Measurements from ENCODE around the gene SLCO4A1.
"Not testable (repeated sequence)": the region's sequence is repeated elsewhere in the genome, so short reads cannot be mapped to it uniquely, and the experiment has no call there.

The SLCO4A1 gene

DNA sequence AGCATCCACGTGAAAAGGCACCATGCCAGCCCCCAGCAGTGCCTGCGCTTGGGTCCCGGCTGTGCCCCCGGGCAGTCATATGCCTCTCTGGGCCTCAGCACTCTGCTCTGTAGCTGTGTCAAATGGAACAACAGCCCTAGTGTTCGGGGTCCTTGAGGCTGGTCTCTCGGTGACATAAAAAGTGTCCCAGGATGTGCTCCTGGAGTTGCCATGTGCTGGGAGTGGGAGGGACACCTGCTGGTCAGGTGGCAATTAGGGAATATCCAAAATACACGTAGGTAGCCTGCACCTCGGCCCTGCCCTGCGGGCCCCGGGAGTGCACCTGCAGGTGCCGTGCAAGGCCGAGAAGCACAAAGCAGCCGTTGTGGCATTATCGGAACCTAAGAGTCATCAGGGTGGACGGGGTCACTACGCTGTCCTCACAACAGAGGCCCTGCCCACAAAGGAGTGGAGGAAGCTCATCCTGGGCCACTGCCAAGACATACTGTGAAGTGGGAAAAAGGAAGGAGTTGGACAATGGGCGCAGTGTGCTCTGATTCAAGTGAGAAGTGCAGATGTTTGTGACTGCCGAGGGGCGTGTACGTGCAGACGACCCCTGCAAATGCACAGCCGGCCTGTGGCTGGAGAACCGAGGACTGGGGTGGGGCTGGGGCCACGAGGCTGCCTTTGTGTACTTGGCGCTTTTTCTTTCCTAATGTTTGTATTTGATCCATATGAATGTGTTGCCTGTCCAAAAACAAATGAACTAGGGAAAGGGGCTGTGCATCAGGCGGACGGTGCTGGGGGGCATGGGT, 24.6 kb downstream of the SLCO4A1 start:
- DNase-seq = no peak

DNA sequence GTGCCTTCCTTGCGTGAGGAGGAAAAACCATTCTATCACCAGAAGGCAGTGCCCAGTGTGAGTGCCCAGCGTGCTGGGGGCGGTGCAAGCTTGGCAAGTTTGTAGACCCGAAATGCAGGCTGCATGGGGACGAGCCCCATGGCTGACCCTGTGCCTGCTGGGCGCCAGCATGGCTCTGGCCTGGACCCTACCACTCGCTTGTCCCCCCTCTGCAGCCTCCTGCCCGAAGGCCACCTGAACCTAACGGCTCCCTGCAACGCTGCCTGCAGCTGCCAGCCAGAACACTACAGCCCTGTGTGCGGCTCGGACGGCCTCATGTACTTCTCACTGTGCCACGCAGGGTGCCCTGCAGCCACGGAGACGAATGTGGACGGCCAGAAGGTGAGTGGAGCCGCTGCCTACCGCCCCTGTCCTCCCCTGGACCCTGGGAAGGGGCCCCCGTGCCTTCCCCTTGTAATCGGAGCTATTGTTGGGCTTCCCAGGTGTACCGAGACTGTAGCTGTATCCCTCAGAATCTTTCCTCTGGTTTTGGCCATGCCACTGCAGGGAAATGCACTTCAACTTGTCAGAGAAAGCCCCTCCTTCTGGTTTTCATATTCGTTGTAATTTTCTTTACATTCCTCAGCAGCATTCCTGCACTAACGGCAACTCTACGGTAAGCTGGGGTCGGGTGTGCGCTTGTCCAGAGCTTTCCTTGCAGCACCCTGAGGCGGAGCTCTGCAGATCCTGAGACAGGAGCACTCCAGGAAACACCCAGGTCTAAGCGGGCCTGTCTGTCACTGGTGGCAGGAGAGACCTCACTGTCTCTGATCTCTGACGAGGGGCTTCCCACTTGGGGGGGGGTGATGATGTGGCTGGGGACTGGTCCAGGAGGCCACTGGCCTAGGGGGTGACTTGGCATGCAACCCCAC, 25.5 kb downstream of the SLCO4A1 start:
- no peak for DNase-seq

DNA sequence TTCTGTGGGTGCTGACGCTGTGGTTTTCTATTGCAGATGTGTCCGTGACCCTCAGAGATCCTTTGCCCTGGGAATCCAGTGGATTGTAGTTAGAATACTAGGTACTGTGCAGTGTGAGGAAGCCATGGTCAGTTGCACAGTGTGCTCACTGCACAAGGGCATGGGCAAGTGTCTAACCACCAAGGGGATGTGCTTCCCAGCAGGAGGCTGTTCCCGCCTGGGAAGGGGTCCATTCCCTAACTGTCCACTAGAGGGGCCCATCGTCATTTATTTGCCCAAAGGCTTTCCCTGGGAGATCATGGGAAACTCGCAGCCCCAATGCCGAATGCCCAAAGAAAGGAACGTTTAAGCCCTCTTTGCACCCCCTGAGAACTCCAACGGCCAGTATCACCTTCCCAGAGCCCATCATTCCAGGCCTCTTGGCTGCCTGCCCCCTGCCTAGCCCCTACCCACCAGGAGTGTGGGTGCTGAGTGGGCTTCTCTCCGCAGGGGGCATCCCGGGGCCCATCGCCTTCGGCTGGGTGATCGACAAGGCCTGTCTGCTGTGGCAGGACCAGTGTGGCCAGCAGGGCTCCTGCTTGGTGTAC, 26.2 kb downstream of the SLCO4A1 start:
- DNase-seq = peak; percentile 35

DNA sequence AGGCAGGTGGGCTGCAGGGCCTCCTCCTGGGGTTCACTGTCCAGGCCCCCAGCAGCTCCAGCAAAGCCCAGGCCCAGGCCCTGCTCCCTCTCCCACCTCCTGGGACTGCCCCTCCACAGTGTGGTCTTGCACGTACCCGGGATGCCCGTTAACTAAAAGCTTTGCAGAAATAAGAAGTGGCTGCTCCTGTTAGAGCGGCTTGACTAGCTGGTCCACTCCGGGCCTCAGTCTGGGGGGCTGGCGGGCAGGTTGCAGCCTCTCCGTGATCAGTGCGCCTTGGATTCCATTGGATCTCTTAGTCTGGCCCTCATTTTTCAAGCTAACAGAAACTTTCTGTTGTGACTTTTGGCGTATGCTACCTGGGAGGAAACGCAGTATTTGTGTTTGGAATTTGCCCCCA, 26.9 kb downstream of the SLCO4A1 start:
- no peak for DNase-seq

DNA sequence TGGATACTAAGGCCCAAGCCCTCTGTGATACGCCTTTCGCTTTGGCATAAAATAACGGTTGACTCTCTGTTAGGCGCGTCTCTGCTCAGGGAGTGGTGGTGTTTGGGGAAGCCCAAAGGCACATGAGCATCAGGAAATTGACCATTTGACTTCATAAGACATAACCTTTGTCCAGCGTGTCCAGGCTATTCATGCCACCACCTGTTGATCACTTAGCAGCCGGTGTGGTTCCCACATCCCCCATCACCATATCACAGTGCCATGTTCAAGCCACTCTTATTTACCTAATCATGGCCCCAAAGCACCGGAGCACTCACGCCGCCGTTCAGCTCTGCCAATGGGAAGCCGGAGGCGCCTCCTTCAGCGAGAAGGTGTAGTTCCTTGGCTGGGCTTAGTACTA, 27.9 kb downstream of the SLCO4A1 start:
- DNase-seq = no peak

DNA sequence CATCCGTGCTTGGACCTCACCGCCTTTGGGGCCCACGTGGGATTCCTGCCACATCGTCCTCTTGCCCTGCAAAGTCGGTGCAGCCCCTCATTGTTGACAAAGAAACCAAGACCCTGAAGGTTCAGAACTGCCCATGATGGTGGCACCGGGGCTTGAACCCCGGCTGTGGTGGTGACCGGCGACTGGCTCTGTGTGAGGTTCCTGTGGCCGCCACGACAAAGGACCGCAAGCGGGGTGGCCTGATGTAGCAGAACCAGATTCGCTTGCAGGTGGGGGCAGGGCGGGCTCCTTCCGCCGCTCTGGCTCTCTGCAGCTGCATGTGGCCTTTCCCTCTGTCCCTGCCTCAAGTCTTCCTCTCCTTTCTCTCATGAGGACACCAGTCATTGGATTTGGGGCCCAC, 28.7 kb downstream of the SLCO4A1 start:
- no peak for DNase-seq

DNA sequence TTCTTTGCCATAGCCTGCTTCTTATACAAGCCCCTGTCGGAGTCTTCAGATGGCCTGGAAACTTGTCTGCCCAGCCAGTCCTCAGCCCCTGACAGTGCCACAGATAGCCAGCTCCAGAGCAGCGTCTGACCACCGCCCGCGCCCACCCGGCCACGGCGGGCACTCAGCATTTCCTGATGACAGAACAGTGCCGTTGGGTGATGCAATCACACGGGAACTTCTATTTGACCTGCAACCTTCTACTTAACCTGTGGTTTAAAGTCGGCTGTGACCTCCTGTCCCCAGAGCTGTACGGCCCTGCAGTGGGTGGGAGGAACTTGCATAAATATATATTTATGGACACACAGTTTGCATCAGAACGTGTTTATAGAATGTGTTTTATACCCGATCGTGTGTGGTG, 29.5 kb downstream of the SLCO4A1 start:
- DNase-seq = no peak

DNA sequence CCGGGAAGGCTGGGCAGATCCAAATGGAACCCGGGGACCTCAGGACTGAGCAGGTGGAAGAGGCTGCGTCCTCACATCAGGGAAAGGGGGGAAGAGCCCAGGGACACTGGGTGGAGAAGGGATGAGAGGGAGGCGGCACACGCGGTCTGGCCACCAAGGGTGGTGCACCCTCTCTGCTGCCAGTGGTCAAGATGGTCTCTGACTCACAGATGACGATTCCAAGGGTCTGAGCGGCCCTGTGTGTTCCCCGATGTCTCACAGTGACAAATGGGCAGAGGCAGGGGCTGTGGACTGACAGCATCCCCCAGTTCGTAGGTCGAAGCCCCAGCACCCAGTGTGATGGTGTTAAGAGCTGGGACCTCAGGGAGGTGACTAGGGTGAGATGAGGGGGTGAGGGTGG, 32.1 kb downstream of the SLCO4A1 start:
- DNase-seq = no peak

DNA sequence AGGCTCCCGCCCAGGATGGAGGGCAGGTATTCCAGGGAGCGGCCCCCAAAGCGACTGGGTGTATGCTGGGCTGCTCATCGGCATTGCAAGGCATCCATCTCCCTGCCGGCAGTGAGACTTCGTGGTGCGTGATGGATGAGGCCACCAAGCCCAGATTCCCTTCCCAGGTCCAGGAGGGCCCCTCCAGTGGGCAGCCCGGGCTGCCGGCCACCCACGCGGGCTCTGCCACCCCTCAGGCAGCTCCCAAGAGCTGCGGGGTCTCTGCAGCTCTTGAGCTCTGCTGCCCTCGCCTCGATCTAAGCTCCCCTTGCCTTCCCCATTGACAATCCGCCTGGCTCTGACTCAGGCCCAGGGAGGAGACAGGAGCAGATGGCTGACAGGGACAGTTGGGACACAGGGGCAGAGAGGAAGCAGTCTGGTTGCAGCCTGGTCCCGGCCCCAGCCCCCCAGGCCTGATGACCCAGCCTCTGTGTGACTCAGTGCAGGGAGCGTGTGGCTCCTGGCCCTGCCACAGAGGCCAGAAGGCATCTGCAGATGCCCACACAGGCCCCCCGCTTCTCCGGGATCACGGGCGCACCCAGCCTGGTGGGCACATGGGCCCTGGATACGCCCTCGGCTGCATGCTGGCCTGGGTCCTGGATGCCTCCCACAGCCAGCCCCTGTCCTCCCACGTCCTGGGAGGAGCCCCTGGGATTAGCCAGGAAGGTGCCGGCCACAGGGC, 33.0 kb downstream of the SLCO4A1 start:
- no peak for DNase-seq

DNA sequence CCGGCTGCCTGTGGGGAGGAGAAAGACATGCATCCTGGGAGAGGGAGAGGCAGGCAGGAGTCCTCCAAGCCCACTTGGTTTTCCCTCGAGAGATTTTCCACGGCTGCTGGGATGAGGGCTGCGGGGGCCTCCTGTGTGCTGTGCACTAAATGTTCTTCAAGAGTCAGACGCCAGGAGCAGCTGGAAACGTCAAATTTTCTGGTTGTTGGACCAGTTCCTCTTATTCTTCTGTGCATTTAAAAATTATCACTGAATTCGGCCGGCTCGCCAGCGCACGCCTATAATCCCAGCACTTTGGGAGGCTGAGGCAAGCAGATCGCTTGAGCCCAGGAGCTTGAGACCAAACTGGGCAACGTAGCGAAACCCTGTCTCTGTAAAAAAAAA, 33.6 kb downstream of the SLCO4A1 start:
- no peak for DNase-seq

DNA sequence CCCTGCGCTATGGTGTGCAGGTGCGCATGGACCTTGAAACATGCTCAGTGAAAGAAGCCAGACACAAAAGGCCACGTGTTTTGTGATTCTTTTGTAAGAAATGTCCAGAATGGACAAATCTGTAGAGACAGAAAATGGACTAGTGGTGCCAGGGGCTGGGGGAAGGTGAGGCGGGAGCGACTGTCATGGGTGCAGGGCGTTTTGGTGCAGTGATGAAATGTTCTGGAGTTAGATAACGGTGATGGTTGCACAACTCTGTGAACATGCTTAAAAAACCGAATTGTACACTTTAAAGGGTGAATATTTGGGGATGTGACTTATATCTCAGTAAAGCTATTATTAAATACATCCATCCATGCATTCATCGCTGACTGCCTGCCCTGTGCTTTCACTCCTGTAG, 34.7 kb downstream of the SLCO4A1 start:
- DNase-seq = no peak

DNA sequence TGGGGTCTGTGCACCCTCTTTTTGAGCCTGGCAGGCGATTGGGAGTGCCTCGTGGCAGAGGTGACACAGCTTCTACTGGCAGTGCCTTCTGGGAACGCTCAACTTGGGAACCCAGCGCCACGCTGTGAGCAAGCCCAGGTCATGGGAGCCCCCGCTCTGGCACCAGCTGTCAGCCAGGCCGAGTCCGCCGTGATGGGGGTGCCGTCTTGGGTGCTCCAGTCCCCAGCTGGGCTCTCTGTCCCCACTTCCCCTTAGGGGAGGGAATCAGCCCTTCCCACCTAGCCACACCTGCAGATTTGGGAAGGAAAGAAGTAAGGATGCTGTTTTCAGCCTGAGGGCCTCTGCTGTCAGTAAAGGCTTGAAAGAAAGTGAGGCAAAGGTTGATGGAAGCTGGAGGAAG, 35.4 kb downstream of the SLCO4A1 start:
- no peak for DNase-seq

DNA sequence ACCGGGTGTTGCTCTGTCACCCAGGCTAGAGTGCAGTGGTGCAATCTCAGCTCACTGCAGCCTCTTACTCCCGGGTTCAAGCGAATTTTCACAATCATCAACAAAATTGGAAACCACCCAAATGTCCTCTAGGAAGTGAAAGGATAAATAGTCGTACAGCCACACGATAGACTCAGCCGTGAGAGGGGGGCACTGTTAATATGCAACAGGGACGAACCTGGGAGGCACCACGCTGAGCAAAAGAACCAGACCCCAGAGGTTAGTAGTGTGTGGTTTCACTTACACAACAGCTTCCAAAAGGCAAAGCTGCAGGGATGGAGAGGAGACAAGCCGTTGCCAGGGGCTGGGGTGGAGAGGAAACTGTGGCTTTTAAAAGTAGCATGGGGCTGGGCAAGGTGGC, 36.2 kb downstream of the SLCO4A1 start:
- no peak for DNase-seq

DNA sequence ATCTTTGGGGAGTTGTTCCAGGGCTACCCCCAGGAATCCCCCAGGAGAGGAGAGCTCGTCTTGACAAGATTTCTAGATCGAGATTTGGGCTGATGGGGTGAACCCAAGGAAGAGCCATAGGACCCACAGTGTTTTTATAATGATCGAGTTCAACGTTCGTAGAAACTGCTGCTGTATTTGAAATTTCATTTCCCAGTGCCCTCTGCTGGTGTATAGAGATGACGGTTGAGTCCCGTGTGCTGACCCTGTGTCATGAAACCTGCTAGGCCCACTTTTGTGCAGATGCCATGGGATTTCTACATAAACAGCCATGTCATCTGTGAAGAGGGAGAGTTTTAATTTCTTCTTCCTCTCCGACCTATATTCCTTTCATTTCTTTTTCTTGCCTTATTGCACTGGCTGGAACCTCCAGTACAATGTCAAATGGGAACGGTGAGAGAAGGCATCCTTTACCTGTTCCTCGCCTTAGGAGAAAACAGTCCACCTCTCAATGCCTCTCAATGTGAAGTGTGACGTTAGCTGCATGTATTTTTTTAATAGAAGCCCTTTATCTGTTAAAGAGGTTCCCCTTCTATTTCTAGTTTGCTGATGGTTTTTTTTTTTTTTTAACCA, 37.8 kb downstream of the SLCO4A1 start:
- no peak for DNase-seq

DNA sequence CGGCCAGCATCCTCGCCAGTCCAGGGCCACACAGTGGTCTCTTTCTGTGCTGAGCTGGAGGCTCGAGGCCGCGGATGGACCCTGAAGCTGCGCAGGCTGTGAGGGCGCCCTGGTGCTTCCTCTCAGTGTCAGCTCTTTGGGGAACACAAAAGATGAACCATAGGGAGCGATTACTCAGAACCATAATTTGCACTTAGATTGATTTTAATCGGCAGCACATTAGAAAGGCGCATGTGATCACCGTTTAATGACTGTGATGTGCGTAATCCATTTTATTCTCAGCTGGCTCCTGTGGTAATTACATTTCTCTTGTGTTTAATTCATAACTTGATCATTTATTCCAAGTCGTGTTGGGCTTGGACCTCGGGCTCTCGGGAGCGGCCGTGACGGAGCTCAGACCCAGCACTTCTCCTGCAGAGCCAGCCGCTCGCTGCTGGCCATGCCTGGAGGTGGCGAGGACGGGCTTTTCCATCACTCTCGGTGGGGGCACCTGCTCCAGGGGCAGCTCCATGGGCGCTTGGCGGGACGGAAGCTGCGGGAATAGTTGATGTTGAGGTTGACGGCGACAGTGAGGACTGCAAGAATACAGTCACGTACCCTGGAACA, 40.7 kb downstream of the SLCO4A1 start:
- no peak for DNase-seq

DNA sequence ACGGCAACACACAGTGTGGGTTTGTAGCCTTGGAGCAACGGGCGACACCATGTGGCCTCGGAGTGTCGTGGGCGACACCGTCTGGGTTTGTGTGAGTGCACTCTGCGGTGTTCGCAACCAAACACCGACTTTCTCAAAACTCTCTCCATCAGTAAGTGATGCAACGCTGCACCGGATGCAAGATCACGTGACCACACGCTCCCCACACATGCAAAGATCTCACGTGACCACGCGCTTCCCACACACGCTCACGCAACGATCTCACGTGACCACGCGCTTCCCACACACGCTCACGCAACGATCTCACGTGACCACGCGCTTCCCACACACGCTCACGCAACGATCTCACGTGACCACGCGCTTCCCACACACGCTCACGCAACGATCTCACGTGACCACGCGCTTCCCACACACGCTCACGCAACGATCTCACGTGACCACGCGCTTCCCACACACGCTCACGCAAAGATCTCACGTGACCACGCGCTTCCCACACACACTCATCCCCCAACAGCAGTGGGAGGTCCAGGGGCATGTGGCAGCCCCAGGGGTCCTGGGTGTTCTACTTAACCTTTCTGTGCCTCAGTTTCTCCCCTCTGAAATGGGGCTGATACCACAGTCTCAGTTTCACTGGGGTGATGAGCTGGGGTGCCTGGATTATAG, 41.5 kb downstream of the SLCO4A1 start:
- DNase-seq = not testable (repeated sequence)

DNA sequence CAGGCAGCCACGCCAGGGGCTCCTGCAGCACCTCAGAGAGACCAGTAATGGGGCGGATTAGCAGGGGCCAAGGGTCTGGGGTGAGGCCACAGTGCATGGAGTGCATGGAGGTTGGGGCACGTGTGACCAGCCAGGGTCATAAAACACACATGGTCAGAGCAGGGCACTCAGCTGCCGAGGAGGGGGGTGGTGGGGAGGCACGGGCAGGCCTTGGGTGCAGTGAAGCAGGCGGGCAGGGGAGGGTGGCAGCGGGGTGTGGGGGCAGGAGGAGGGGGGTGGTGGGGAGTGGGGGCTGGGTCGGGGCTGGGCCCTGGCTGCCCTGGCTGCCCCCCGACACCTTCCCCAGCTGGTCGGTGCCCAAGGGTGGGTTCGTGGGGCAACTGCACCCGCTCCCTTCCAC, 42.7 kb downstream of the SLCO4A1 start:
- no peak for DNase-seq

DNA sequence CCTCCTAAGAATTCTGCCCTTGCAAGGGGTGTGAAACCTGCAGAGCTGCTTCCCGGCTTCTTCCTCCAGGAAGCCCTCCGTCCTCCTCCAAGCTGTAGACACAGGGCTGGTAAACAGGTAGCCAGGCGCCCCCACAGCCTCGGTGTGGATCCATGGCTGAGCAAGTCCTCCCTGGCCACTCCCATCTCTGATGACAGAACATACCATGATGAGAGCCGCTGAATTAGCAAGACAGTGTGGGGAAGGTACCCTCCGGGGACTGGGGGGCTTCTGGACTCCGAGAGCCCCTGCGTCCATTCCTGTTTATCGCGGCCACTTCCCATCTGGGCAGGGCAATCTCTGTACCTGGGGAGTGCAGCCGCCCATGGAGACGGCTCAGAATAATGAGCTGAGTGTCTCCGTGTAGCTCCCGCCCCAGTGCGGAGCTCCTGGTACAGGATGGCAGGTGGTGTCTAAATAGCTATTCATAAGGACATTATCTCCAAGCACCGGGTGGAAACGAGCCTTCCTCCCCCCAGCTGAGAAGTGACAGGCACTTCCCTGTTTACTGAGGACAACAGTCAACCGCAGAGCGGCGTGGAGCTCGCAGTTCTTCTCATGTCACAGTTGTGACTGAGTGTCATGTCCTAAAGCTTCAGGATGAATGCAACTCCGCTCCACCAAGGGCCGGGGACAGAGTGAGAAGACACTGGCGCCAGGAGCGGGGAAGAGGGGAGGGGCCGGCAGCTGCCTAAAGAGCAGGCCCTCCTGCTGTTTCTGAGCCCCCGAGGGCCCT, 43.7 kb downstream of the SLCO4A1 start:
- no peak for DNase-seq

DNA sequence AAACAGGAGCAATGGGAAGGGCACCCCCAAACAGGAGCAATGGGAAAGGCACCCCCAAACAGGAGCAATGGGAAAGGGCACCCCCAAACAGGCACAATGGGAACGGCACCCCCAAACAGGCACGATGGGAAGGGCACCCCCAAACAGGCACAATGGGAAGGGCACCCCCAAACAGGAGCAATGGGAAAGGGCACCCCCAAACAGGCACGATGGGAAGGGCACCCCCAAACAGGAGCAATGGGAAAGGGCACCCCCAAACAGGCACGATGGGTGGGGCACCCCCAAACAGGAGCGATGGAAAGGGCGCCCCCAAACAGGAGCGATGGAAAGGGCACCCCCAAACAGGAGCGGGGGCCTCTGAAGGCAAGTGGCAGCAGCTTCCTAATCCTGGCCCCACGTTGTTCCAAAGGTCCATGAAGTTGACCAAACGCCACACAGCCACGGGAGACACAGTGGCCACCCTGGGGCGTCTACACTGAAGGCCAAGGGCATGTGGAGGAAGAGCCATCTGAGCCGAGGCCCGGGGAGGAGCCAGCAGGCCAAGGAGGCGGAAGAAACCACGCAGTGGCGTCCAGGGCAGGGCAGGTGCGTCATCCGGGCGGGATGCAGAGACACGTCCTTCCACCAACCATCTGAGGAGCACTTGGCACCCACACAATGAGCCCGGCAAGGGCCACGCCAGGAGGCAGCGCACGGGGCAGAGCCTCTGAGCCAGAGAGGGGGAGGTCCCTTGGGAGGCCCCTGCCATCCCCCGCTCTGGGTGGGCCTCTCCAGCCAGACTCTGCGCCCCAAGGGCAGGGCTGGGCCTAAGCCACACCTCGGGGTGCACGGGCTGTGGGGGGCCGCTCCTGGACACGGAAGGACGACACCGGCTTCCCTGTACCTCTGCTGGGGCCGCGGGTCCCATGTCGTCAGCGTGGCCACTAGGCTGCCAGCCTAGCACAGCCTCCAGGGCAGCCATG, 44.8 kb downstream of the SLCO4A1 start:
- no peak for DNase-seq

DNA sequence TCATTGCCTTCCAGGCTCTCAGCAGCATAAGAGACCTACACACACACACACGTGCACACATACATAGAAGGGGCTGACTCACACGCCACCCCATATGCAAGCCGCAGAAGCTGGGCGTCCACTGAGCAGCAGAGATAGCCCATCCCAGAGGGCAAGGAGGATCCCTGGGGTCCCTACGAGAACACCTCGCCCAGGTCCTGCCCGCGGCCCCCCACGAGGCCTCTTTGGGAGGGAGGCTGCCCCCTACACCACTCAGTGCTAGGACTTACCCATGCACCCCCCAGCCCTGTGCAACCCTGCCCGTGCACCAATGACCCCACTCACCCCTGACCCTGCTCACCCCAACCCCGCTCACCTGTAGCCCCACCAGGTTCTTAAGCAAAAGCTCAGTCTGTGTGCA, 45.8 kb downstream of the SLCO4A1 start:
- no peak for DNase-seq
